Right atrium auricular region (tissue), 2 donors: ENCODE results near the gene PRSS1. TPM values are rescaled to one million over a fixed set of nuclear protein-coding genes. Genes with fewer than 3 reads are reported as not detected.

Experiments
- DNase-seq: peaks from one replicate; pipeline ENCODE4 v3.0.0-alpha.2; 2019; ENCODE audit warnings: low spot score
- H3K27ac ChIP-seq, 2 donors: fragments of 200-600 bp; sonication (generic); 1 replicate in 1 of 2; 2 replicates in 1 of 2; pipeline ENCODE4 v1.5.1; 2016 to 2019
- H3K27me3 ChIP-seq, 2 donors: fragments of 200-600 bp; sonication (generic); one replicate each; pipeline versions ENCODE4 v1.5.1 to v1.6.0; 2017 to 2019
- H3K36me3 ChIP-seq: fragments of 200-600 bp; sonication (generic); one replicate; pipeline ENCODE4 v1.5.1; 2016
- H3K4me1 ChIP-seq, 2 donors: fragments of 200-600 bp; sonication (generic); one replicate each; pipeline versions ENCODE4 v1.5.1 to v1.6.0; 2017 to 2019
- H3K4me3 ChIP-seq, 2 donors: fragments of 200-600 bp; sonication (generic); 1 replicate in 1 of 2; 2 replicates in 1 of 2; pipeline ENCODE4 v1.5.1; 2017 to 2019; ENCODE audit warnings: mild to moderate bottlenecking in 1 of 2, moderate library complexity in 1 of 2
- H3K9me3 ChIP-seq, 2 donors: fragments of 200-600 bp; sonication (generic); one replicate each; pipeline ENCODE4 v1.5.1; 2019
- total RNA-seq, 2 donors: library from RNA; depleted of rRNA; stranded (reverse); fragments of >200 nt; gene quantifications; one replicate each; pipeline ENCODE4 v1.1.0, GENCODE V29; 2016
- TF ChIP-seq, protein P1 (sequence below), 2 donors: fragments of 200-600 bp; sonication (generic); IDR thresholded peaks; one replicate each; pipeline ENCODE4 v1.5.1; 2019; ENCODE audit warnings: antibody characterized with exemption in 2 of 2

Gene PRSS1
- total RNA-seq, 2 donors from 2014 or later, result not detected

DNA sequence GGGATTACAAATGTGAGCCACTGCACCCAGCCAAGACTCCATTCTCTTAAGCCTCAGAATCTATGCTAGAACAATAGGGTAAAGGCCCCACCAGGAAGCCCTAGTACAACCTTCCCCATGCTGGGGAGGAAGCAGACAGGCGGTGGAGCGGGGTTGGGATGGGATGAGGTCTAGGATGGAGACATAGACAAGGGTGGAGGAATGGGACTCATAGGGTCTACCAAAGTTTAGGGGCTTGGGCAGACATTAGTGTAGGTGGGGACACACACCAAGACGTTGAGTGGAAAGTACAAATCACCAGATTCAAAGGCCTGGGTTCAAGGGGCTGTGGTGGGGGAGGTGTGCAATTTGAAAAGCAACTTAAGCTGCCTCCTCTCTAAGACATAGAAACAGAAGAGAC lies 40.8 kb downstream of the PRSS1 start:
- TF ChIP-seq, protein P1, sequence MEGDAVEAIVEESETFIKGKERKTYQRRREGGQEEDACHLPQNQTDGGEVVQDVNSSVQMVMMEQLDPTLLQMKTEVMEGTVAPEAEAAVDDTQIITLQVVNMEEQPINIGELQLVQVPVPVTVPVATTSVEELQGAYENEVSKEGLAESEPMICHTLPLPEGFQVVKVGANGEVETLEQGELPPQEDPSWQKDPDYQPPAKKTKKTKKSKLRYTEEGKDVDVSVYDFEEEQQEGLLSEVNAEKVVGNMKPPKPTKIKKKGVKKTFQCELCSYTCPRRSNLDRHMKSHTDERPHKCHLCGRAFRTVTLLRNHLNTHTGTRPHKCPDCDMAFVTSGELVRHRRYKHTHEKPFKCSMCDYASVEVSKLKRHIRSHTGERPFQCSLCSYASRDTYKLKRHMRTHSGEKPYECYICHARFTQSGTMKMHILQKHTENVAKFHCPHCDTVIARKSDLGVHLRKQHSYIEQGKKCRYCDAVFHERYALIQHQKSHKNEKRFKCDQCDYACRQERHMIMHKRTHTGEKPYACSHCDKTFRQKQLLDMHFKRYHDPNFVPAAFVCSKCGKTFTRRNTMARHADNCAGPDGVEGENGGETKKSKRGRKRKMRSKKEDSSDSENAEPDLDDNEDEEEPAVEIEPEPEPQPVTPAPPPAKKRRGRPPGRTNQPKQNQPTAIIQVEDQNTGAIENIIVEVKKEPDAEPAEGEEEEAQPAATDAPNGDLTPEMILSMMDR (IDR thresholded peaks at IDR 0.05), result no peak
- Histone ChIP-seq H3K4me3 (no peak overlapping the region), H3K4me1 (no peaks in the 10 kb centered on the region), H3K36me3 (no peaks in the 10 kb centered on the region), H3K27me3 (no peaks in the 10 kb centered on the region), H3K27ac (no peak overlapping the region), H3K9me3 (no peaks in the 10 kb centered on the region)
- no peak for DNase-seq

DNA sequence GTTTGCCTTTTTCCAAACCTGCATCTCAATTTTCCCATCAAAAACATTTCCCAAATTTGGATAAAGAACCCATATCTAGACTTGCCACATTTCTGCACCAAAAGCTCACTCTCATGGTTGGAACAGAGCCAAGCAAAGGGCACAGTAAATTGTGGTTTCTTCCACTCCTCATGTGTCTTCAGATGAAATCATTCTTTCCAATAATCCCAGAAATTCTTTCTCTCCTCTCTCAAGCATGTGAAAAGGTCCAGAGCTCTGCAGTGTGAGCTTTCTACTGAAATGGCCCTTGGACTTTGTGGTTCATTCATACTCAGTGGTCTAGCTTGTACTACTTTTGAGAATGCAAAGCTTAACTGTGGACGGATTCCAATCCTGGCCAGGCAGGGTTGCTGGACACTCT lies 41.3 kb downstream of the PRSS1 start:
- TF ChIP-seq, protein P1 (IDR thresholded peaks at IDR 0.05), result no peak
- no peaks in the 10 kb centered on the region for H3K4me1 ChIP-seq
- H3K27me3 ChIP-seq, result no peaks in the 10 kb centered on the region
- H3K4me3 ChIP-seq, result no peak overlapping the region
- no peaks in the 10 kb centered on the region for H3K9me3 ChIP-seq
- DNase-seq, result no peak
- no peak overlapping the region for H3K27ac ChIP-seq
- H3K36me3 ChIP-seq, result no peaks in the 10 kb centered on the region

DNA sequence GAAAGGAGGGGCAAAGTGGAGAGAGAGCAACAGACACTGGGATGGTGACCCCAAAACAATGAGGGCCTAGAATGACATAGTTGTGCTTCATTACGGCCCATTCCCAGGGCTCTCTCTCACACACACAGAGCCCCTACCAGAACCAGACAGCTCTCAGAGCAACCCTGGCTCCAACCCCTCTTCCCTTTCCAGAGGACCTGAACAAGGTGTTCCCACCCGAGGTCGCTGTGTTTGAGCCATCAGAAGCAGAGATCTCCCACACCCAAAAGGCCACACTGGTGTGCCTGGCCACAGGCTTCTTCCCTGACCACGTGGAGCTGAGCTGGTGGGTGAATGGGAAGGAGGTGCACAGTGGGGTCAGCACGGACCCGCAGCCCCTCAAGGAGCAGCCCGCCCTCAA lies 42.2 kb downstream of the PRSS1 start:
- peaks cover under 1% of the 10 kb centered on the region in 2 donors for H3K27me3 ChIP-seq
- H3K36me3 ChIP-seq, result no peaks in the 10 kb centered on the region
- DNase-seq, result no peak
- no peaks in the 10 kb centered on the region for H3K9me3 ChIP-seq
- no peak overlapping the region for H3K27ac ChIP-seq
- TF ChIP-seq, protein P1 (IDR thresholded peaks at IDR 0.05), result no peak
- peaks cover 0 to 3% of the 10 kb centered on the region in 2 donors for H3K4me1 ChIP-seq
- H3K4me3 ChIP-seq, result no peak overlapping the region

DNA sequence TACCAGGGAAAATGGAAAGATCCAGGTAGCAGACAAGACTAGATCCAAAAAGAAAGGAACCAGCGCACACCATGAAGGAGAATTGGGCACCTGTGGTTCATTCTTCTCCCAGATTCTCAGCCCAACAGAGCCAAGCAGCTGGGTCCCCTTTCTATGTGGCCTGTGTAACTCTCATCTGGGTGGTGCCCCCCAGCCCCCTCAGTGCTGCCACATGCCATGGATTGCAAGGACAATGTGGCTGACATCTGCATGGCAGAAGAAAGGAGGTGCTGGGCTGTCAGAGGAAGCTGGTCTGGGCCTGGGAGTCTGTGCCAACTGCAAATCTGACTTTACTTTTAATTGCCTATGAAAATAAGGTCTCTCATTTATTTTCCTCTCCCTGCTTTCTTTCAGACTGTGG lies 42.9 kb downstream of the PRSS1 start:
- H3K4me3 ChIP-seq, result no peak overlapping the region
- no peak for DNase-seq
- no peak overlapping the region for H3K27ac ChIP-seq
- H3K9me3 ChIP-seq, result no peaks in the 10 kb centered on the region
- H3K27me3 ChIP-seq, result peaks cover 7% of the 10 kb centered on the region in 2 donors
- TF ChIP-seq, protein P1 (IDR thresholded peaks at IDR 0.05), result no peak
- H3K36me3 ChIP-seq, result no peaks in the 10 kb centered on the region
- peaks cover 0 to 9% of the 10 kb centered on the region in 2 donors for H3K4me1 ChIP-seq

DNA sequence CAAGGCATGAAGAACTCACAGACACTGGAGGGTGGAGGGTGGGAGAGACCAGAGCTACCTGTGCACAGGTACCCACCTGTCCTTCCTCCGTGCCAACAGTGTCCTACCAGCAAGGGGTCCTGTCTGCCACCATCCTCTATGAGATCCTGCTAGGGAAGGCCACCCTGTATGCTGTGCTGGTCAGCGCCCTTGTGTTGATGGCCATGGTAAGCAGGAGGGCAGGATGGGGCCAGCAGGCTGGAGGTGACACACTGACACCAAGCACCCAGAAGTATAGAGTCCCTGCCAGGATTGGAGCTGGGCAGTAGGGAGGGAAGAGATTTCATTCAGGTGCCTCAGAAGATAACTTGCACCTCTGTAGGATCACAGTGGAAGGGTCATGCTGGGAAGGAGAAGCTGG lies 43.3 kb downstream of the PRSS1 start:
- H3K9me3 ChIP-seq, result no peaks in the 10 kb centered on the region
- no peak for DNase-seq
- TF ChIP-seq, protein P1 (IDR thresholded peaks at IDR 0.05), result no peak
- H3K4me3 ChIP-seq, result no peak overlapping the region
- H3K36me3 ChIP-seq, result no peaks in the 10 kb centered on the region
- H3K27ac ChIP-seq, result no peak overlapping the region
- peaks cover 0 to 14% of the 10 kb centered on the region in 2 donors for H3K4me1 ChIP-seq
- H3K27me3 ChIP-seq, result peaks cover 10 to 11% of the 10 kb centered on the region in 2 donors

DNA sequence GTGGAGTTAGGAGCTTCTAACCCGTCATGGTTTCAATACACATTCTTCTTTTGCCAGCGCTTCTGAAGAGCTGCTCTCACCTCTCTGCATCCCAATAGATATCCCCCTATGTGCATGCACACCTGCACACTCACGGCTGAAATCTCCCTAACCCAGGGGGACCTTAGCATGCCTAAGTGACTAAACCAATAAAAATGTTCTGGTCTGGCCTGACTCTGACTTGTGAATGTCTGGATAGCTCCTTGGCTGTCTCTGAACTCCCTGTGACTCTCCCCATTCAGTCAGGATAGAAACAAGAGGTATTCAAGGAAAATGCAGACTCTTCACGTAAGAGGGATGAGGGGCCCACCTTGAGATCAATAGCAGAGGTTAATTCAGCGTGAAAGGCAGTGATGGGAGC lies 43.9 kb downstream of the PRSS1 start:
- H3K36me3 ChIP-seq, result no peaks in the 10 kb centered on the region
- TF ChIP-seq, protein P1 (IDR thresholded peaks at IDR 0.05), result no peak
- peaks cover 0 to 18% of the 10 kb centered on the region in 2 donors for H3K4me1 ChIP-seq
- H3K9me3 ChIP-seq, result no peaks in the 10 kb centered on the region
- no peak overlapping the region for H3K4me3 ChIP-seq
- H3K27me3 ChIP-seq, result peaks cover 10 to 14% of the 10 kb centered on the region in 2 donors
- H3K27ac ChIP-seq, result no peak overlapping the region
- DNase-seq, result no peak
